PFSK-1 (cell line): Measurements from ENCODE around the gene RNF2.

Experiments
- FOXP2 ChIP-seq: optimal IDR thresholded peaks from 2 replicates; pipeline ENCODE3; 2011; ENCODE audit warnings: borderline replicate concordance, control low read depth, inconsistent platforms; ENCODE audit not compliant: insufficient read depth; ENCODE audit errors: extremely low read length, extremely low read depth
- POLR2AphosphoS5 ChIP-seq: IDR thresholded peaks from 2 replicates; pipeline ENCODE4 v1.6.1; 2012; ENCODE audit warnings: low read depth, mild to moderate bottlenecking, control low read depth, low read length, moderate library complexity
- SIN3A ChIP-seq: IDR thresholded peaks from 2 replicates; pipeline ENCODE4 v1.6.1; 2012; ENCODE audit warnings: mild to moderate bottlenecking, low read length, moderate library complexity, borderline replicate concordance; ENCODE audit not compliant: insufficient read depth
- TAF1 ChIP-seq: IDR thresholded peaks from 2 replicates; pipeline ENCODE4 v1.6.1; 2012; ENCODE audit warnings: low read length, control low read depth, borderline replicate concordance; ENCODE audit not compliant: insufficient read depth
- TF ChIP-seq, protein P1 (sequence below), 2 experiments: IDR thresholded peaks; 2 replicates each; pipeline versions ENCODE4 v1.6.1 to v1.8.0; 2011 to 2012; ENCODE audit warnings: low read depth in 2 of 2, low read length in 2 of 2, control low read depth in 1 of 2, inconsistent platforms in 1 of 2, mild to moderate bottlenecking in 1 of 2, moderate library complexity in 1 of 2; ENCODE audit not compliant: insufficient read depth in 1 of 2

The RNF2 gene

DNA sequence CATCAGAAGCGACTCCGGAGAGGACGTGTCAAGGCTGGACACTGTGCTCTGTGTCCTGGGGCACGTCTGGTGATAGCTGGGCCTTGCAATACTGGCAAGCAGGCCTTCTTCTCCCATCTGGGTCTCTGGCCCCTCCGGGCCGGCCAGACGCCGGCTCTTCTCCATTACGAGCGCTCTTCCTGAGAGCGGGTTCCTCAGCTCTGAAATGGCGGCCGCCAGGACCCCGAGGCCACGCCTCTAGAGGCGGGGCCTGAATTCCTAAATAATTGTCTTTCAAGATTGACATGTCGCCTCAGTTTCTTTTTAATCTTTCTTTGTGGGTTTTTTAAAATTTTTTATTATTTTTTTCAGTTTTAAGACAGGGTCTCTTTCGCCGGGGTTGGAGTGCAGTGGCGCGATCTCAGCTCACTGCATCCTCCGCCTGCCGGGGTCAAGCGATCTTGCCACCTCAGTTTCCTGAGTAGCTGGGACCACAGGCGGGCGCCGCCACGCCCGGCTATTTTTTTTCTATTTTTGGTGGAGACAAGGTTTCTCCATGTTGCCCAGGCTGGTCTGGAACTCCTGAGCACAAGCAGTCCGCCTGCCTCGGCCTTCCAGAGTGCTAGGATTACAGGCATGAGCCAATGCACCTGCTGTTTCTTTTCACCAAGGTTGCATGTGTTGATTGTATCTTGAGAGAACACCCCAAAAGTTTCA is 9.2 kb downstream of the RNF2 start:
- TF ChIP-seq POLR2AphosphoS5 (no peak), SIN3A (no peak)

DNA sequence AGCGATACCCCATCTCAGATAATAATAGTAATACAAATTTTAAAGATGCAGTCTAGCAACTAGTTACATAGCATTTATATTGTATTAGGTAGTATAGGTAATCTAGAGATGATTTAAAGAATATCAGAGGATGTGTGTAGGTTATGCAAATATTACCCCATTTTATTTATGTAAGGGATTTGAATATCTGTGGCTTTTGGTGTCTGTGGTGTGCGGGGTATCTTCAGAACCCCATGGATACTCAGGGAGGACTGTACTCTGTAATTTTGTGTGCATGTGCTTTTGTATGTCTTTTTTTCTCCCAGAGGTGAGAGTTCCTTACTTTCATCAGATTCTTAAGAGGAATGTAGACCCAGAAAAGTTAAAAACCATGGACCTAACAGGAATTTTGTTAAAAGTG is 12.8 kb downstream of the RNF2 start:
- TF ChIP-seq, protein P1, sequence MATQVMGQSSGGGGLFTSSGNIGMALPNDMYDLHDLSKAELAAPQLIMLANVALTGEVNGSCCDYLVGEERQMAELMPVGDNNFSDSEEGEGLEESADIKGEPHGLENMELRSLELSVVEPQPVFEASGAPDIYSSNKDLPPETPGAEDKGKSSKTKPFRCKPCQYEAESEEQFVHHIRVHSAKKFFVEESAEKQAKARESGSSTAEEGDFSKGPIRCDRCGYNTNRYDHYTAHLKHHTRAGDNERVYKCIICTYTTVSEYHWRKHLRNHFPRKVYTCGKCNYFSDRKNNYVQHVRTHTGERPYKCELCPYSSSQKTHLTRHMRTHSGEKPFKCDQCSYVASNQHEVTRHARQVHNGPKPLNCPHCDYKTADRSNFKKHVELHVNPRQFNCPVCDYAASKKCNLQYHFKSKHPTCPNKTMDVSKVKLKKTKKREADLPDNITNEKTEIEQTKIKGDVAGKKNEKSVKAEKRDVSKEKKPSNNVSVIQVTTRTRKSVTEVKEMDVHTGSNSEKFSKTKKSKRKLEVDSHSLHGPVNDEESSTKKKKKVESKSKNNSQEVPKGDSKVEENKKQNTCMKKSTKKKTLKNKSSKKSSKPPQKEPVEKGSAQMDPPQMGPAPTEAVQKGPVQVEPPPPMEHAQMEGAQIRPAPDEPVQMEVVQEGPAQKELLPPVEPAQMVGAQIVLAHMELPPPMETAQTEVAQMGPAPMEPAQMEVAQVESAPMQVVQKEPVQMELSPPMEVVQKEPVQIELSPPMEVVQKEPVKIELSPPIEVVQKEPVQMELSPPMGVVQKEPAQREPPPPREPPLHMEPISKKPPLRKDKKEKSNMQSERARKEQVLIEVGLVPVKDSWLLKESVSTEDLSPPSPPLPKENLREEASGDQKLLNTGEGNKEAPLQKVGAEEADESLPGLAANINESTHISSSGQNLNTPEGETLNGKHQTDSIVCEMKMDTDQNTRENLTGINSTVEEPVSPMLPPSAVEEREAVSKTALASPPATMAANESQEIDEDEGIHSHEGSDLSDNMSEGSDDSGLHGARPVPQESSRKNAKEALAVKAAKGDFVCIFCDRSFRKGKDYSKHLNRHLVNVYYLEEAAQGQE (IDR thresholded peaks at IDR 0.05; ENCODE audit: insufficient read depth in 1 of 2, low read depth in 2 of 2, low read length in 2 of 2): no peak
- TF ChIP-seq TAF1 (no peak), SIN3A (no peak), FOXP2 (no peak), POLR2AphosphoS5 (no peak)

DNA sequence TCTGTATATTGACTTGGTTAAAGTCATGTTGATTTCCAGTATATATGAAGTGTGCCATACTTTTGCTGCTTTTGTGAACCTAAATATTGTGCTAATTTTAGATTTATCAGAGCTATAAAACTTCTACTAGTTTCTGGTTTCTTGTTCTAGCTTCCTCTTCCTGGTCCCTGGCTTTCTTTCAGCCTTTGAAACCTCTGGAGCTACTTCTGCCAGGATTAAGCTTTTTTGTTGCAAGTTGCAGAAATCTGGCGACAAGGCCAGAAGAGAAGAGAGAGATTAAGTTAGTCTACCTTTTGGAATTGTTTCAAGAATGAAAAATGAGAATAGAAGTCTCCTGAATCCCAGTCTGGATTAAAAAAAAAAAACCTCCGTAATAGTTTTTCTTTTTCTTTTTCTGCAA is 13.5 kb downstream of the RNF2 start:
- TF ChIP-seq, protein P1 (IDR thresholded peaks at IDR 0.05; ENCODE audit: insufficient read depth in 1 of 2, low read depth in 2 of 2, low read length in 2 of 2): no peak
- TF ChIP-seq SIN3A (no peak), FOXP2 (no peak), TAF1 (no peak), POLR2AphosphoS5 (no peak)

DNA sequence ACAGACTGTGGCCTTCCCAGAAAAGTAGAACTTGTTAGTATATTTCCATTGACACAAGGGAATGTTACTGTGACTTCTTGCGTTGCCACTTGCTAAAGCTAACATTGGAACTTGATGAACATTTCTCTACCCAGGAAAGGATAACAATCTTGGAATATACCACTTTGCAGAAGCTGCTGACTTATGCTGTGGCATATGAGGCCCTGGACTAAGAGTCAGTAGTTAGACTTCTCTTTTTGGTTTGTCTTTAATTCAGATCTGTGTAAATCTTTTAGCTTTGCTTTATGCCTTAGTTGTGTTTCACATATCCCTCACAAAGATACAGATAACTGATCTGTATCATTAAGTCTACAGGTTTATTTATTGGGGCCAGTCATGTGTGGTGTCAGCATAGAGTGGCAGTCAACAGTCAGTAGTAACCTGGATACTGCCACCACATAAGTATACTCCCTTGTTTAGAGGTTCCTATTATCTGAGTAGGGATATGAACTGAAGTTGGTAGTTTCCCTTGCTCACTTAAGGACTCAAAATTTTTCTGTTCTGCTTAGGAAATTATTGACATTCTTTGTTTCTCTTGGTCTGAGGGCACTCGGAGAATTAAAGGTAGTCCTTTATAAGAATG is 14.7 kb downstream of the RNF2 start:
- TF ChIP-seq FOXP2 (no peak), SIN3A (no peak)

DNA sequence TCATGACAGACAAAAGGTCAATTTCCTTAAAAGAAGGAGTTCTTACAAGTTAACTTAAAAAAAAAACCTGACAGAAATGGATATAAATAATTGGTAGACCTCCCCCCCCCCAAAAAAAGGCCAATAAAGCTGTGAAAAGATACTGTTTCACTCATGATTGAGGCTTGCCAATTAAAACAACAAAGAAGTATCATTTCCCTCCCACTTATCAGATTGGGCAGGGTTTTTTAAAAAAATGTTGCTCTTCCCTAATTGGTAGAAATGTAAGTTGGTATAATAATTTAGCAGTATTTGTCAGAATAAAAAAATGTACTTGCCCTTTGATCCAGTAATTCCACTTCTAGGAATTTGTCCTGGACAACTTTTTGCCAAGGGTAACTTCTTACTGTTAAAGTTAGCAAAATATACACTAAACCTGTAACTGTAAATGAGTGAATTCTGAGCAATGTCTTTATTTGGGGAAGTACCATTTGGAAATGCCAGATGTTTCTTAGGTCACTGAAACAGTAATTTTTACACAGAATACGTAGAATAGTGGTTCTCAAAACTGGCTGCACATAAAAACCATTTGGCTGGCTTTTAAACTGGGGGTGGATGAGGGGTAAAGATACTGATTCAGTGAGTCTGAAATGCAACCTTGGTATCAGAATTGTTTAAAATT is 17.5 kb downstream of the RNF2 start:
- TF ChIP-seq POLR2AphosphoS5 (no peak), SIN3A (no peak), TAF1 (no peak), FOXP2 (no peak)
- TF ChIP-seq, protein P1 (IDR thresholded peaks at IDR 0.05; ENCODE audit: insufficient read depth in 1 of 2, low read depth in 2 of 2, low read length in 2 of 2): no peak

DNA sequence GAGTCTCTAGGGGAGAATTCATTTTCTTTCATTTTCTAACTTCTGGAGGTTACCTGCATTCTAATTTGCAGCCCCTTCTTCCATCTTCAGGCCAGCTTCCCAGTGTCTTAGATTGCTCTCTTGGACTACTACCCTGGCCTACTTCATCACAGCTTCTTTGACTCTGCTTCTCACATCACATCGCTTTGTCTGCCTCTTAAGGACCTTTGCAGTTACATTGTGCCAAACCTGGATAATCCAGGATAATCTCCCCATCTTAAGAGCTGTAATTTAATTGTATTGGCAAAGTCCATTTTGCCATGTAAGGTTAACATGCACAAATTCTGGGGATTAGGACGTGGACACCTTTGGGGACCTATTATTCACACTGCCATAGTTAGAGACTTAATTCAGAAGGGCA is 18.4 kb downstream of the RNF2 start:
- TF ChIP-seq POLR2AphosphoS5: no peak
- TF ChIP-seq, protein P1 (IDR thresholded peaks at IDR 0.05; ENCODE audit: insufficient read depth in 1 of 2, low read depth in 2 of 2, low read length in 2 of 2): no peak
- no peak for TF ChIP-seq SIN3A
- no peak for TF ChIP-seq TAF1
- TF ChIP-seq FOXP2: no peak
